Measurements from ENCODE around the gene RBBP5.

The RBBP5 gene

GRCh38 chr1:205045146-205045545 is 76.6 kb downstream of the RBBP5 start:
- no peak overlapping the region for H3K27ac ChIP-seq
- H3K27me3 ChIP-seq (replicated peaks): peaks cover 52% of the 10 kb centered on the region
- in situ Hi-C loops (cut with HindIII; ENCODE audit: low pct_ligation_motif_present, low sequenced_read_pairs): no loop called here
- no peaks in the 10 kb centered on the region for H3K36me3 ChIP-seq (replicated peaks)
- no peak for DNase-seq
- no peak overlapping the region for H3K4me3 ChIP-seq (ENCODE audit: low read depth, low read length)
- no peak for TF ChIP-seq CTCF (IDR thresholded peaks at IDR 0.05; ENCODE audit: low read depth, low read length, missing control alignments)

DNA sequence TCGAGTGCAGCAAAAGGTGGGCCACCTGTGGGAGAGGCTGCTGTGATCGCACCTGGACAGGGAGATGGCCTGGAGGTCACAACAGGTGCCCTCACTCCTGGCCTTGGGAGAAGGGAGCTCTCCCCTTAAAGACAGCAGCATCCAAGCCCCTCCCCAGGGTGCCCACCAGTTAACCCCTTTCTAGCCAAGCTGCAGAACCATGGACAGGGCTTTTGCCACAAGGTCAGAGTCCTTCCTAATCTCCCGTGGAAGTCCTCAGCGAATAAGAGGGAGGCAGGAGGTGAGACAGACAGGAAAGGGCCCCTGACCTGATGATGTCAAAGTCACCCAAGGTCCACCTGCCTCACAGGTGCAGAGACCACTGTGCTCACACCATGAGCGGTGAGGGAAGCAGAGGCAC is 77.0 kb downstream of the RBBP5 start:
- DNase-seq: no peak
- Histone ChIP-seq H3K4me3 (ENCODE audit: low read depth, low read length) (no peak overlapping the region), H3K27ac (no peak overlapping the region), H3K27me3 (replicated peaks) (peaks cover 54% of the 10 kb centered on the region), H3K36me3 (replicated peaks) (no peaks in the 10 kb centered on the region)
- in situ Hi-C loops (cut with HindIII; ENCODE audit: low pct_ligation_motif_present, low sequenced_read_pairs): no loop called here
- TF ChIP-seq CTCF (IDR thresholded peaks at IDR 0.05; ENCODE audit: low read depth, low read length, missing control alignments): no peak

GRCh38 chr1:205043866-205044265 is 77.9 kb downstream of the RBBP5 start:
- H3K27ac ChIP-seq: no peak overlapping the region
- TF ChIP-seq CTCF (IDR thresholded peaks at IDR 0.05; ENCODE audit: low read depth, low read length, missing control alignments): no peak
- H3K4me3 ChIP-seq (ENCODE audit: low read depth, low read length): no peak overlapping the region
- DNase-seq: no peak
- in situ Hi-C loops (cut with HindIII; ENCODE audit: low pct_ligation_motif_present, low sequenced_read_pairs): no loop called here
- H3K27me3 ChIP-seq (replicated peaks): peaks cover 54% of the 10 kb centered on the region
- H3K36me3 ChIP-seq (replicated peaks): no peaks in the 10 kb centered on the region

DNA sequence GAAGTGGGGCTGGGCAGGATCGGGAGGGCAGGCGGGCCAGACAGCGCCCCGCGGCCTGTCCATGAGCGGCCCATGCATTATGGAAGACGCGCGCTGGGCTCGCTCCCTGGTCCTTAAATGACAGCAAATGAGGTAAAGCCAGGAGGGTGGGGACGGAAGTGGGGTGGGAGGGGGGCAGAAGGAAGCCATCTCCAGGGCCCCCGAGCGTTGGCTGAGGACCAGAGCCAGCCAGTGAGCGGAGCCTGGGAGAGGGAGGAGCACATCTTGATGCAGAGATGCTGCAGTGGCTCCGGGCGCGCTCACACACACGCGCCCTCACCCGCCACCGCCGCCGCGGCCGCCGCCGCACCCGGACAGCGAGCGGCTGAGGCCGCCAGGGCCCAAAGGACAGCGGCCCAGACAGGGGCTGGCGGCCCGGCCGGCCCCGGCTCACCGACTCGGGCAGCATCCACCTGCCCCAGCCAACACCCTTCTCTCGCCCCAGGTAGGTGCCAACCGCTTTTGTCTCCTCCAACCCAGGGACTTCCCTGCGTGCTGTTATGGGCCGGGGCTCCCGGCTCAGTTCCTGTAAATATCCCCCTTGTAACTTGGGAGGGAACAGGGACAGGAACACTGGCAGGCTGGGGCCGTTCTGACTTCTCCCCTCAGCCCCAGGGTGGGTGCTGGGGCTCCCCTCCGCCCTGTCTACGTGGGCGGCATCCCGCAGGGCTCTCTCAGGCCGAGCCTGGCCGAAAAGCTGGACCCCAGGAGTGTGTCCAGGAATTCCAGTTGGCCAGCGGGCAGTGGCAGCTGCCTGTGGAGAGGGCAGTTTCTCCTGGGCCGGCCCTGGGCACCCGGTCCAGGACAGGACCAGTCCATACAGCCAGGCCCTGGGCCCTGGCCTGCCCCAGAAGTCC is 78.6 kb downstream of the RBBP5 start, which contains the start of gene CNTN2:
Gene CNTN2, plus strand, starts transcription at position 302 of the 896 bp plus-strand sequence. CDS start 9,974 bp downstream, outside the sequence.
- Histone ChIP-seq H3K4me3 (ENCODE audit: low read depth, low read length) (no peak within 1 kb of the TSS), H3K27ac (no peak within 1 kb of the TSS), H3K36me3 (replicated peaks) (no peaks in the 10 kb centered on the region), H3K27me3 (replicated peaks) (peaks cover 54% of the 10 kb centered on the region)
- in situ Hi-C loops (cut with HindIII; ENCODE audit: low pct_ligation_motif_present, low sequenced_read_pairs): no loop called here
- DNase-seq: no peak
- no peak for TF ChIP-seq CTCF (IDR thresholded peaks at IDR 0.05; ENCODE audit: low read depth, low read length, missing control alignments)

- no peak for TF ChIP-seq CTCF (IDR thresholded peaks at IDR 0.05; ENCODE audit: low read depth, low read length, missing control alignments)
- DNase-seq: no peak
- peaks cover 54% of the 10 kb centered on the region for H3K27me3 ChIP-seq (replicated peaks)
- in situ Hi-C loops (cut with HindIII; ENCODE audit: low pct_ligation_motif_present, low sequenced_read_pairs): no loop called here
- no peak overlapping the region for H3K27ac ChIP-seq
- H3K4me3 ChIP-seq (ENCODE audit: low read depth, low read length): no peak overlapping the region
- no peaks in the 10 kb centered on the region for H3K36me3 ChIP-seq (replicated peaks)
Measured at GRCh38 chr1:205041998-205042910, 79.5 kb downstream of the RBBP5 start.

Measured in brain microvascular endothelial cell (primary cell).